Measurements from ENCODE around the gene EPO. TPM values are rescaled to one million over a fixed set of nuclear protein-coding genes. Genes with fewer than 3 reads are reported as not detected.

Gene EPO
- total RNA-seq, 1 donor from 2014 or later: not detected

- no peak for DNase-seq (ENCODE audit: extremely low read depth, low read depth, low spot score)
These were observed 37.1 kb upstream of the EPO start for GRCh38 chr7:100682991-100683658.

- no peak for DNase-seq (ENCODE audit: extremely low read depth, low read depth, low spot score)
These were observed 36.4 kb upstream of the EPO start for GRCh38 chr7:100683659-100684533.

DNA sequence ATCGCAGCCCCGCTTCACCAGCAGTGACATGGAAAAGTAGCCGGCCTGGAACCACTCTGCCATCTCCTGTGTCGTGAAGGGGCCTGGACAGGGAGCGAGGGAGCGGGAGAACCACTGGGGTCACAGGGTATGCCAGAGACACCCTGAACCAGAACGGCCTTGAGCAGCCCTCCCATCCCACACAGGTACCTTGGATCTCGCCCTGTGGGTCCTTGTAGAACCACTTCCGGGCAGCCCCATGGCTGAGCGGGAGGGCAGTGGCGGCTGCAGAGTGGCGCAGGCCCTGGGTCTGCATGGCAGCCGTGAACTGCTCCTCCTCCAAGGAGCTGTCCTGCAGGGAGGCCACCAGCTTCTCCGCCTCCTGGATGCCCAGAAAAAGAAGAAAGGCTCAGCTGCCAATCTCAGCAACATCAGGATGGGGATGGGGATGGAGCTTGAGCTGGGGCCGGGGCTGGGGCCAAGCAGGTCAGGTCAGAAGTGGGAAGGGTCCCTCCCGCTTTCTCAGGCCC lies 35.7 kb upstream of the EPO start:
- no peak for DNase-seq (ENCODE audit: extremely low read depth, low read depth, low spot score)

GRCh38 chr7:100685049-100685605 lies 35.1 kb upstream of the EPO start:
- DNase-seq (ENCODE audit: extremely low read depth, low read depth, low spot score): no peak

GRCh38 chr7:100685631-100686145 lies 34.6 kb upstream of the EPO start:
- DNase-seq (ENCODE audit: extremely low read depth, low read depth, low spot score): no peak

DNA sequence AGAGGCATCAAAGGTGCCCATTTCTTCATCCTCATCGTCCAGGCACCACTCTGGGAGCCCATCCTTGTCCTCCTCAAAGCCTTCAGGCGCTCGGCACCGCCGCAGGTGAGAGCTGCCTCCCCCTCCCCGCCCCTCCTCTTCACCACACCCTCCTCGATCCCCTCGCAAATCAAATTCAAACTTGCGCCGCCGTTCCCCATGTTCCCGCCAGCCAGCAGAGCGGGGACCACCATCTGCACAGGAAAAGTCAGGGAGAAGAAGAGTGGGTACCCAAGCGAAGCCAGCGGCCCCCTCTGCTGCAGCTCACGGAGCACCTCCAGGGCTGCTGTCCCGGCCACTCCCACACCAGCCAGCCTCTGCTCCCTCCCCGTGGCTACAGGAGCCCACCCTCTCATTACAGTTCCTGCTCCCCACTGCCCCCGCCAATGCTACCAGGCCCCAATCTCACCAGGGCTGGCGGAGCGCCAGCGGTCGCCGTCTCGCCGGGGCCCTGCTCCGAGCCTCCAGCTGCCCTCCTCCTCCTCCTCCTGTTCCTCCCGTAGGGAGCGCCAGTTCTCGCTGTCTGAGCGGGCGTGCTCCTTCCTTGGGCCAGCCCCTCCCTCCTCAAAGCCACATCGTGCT lies 34.0 kb upstream of the EPO start:
- no peak for DNase-seq (ENCODE audit: extremely low read depth, low read depth, low spot score)

GRCh38 chr7:100686822-100687211 lies 33.5 kb upstream of the EPO start:
- DNase-seq (ENCODE audit: extremely low read depth, low read depth, low spot score): no peak

- no peak for DNase-seq (ENCODE audit: extremely low read depth, low read depth, low spot score)
These were observed 33.0 kb upstream of the EPO start for GRCh38 chr7:100687261-100687660.

DNA sequence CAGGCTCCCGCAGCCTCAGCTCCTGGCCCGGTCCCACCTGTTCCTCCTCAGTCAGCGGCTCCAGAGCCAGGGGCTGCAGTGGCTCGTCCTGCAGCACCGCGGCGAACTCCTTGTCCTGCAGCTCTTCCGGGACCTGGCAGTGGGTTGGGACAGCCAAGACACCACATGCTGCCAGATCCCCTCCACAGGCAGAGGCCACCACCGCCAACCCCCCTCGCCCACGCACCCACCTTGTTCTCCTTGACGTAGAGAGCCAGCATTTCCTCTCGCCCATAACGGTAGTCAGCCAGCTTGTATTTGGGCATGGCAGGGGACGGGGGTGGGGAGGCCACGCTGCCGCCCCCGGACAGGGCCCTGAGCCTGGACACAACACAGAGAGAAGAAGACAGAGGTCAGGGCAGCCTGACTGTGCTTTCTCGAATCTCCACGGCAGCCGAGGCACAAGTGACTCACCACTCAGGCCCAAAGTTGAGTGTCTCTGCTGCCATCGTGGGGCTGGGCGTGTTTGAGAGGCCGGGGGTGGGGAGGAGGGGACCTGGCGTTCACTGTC lies 32.4 kb upstream of the EPO start:
- DNase-seq (ENCODE audit: extremely low read depth, low read depth, low spot score): no peak

DNA sequence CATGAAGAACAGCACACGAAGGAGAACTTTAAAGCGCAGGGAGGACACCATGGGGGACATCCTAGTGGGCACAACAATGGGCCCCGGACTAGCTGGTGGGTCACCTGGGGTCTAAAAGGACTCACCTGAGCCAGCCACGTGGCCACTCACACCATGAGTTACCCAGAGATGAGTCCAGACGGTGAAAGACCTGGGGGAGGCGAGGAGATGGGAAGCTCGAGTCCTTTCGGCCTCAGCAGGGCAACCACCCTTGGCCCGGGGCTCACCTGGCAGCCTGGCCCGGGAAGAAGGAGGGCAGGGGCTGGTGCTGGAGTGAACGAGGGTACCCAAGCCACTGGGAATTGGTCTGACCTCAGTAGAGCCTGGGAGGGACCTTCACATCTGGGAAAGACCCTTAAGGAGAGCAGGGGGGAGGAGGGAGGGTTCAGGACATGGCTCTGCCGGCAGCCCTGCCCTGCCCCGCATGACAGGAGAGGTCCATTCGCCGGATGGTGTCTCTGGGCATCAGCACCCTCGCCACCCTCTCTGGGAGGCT lies 31.9 kb upstream of the EPO start:
- no peak for DNase-seq (ENCODE audit: extremely low read depth, low read depth, low spot score)

GRCh38 chr7:100689230-100690135 lies 30.8 kb upstream of the EPO start:
- no peak for DNase-seq (ENCODE audit: extremely low read depth, low read depth, low spot score)

- no peak for DNase-seq (ENCODE audit: extremely low read depth, low read depth, low spot score)
These were observed 28.3 kb upstream of the EPO start for GRCh38 chr7:100691676-100692577.

DNA sequence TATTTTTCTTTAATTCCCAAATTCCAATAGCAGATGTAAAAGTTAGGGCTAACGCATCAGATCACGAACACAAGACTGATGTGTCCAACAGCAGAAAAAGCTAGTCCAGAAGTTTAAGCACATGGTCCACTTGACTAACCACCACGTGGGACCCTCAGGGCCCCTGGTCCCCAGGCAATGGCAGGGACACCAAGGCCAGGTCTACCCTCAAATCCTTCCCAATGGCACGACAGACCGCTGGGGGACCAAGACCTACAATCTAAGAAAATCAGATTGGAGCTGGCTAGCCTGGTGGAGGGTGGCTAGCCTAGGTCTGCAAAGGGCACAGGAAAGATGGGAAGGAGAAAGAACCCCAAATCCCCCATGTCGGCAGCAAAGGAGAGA lies 27.7 kb upstream of the EPO start:
- no peak for DNase-seq (ENCODE audit: extremely low read depth, low read depth, low spot score)

GRCh38 chr7:100693312-100694097 lies 26.8 kb upstream of the EPO start:
- no peak for DNase-seq (ENCODE audit: extremely low read depth, low read depth, low spot score)

DNA sequence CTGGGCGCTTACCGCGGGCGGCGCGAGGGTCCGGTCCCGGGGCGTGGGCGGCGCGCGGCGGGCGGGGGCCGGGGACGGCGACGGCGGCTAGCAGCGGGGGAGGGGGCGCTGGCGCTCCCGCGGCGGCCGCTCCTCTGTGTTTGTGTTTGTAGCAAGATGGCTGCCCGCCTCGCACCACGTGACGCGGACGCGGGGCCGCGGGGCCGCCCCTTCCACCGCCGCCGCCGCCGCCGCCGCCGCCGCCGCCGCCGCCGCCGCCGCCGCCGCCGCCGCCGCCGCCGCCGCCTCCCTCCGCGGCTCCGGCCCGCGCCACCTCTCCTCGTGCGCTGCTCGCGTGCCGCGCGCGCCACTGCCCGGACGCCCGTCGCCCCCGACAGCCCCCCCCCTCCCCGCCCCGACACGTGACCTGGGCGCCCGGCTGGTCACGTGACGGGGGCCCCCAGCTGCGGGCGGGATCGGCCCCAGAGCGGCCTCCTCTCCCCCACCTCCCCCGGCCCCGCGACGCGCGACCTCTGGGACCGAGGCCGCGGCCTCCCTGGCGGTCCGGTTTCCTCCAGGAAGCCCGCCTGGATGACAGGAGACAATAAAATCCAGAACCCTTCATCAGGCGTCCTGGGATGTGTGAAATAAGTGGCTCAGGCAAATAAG lies 26.0 kb upstream of the EPO start, which contains the start of gene GIGYF1:
Gene GIGYF1 (minus strand): TSS at position 153 of the 648 bp plus-strand sequence. CDS start 6,012 bp downstream, outside the sequence.
- DNase-seq (ENCODE audit: extremely low read depth, low read depth, low spot score): no peak

DNA sequence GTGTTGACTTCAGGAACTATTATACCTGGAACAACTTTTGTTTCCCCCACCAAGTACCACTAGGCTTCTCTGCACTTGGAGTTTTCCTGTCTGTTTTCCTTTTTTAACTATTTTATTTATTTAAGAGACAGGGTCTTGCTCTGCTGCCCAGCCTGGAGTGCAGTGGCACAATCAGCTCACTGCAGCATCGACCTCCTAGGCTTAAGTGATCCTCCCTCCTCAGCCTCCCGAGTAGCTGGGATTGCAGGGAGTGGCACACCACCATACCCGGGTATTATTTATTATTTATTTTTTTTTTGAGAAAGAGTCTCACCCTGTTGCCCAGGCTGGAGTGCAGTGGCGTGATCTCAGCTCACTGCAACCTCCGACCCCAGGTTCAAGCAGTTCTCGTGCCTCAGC lies 24.1 kb upstream of the EPO start:
- no peak for DNase-seq (ENCODE audit: extremely low read depth, low read depth, low spot score)

- DNase-seq (ENCODE audit: extremely low read depth, low read depth, low spot score): no peak
These were observed 21.2 kb upstream of the EPO start for GRCh38 chr7:100699018-100699417.
